Stimulated activated CD4-positive, alpha-beta T cell treated with anti-CD3 and anti-CD28 coated beads, TNF-alpha, amount 100 ng/mL, for 1 hour (primary cell): Measurements from ENCODE around the gene CES2.
"Not testable (repeated sequence)": the region's sequence is repeated elsewhere in the genome, so short reads cannot be mapped to it uniquely, and the experiment has no call there.

ENCODE experiments used
- DNase-seq, 3 donors: peaks; one replicate each; pipeline ENCODE4 v3.0.0-alpha.2; 2020; ENCODE audit warnings: low read depth in 3 of 3, low spot score in 1 of 3

Gene CES2

GRCh38 chr16:66952430-66953110 is 17.3 kb downstream of the CES2 start:
- DNase-seq, result no peak

- DNase-seq, result no peak
Observed at GRCh38 chr16:66953462-66954096, 18.3 kb downstream of the CES2 start.

GRCh38 chr16:66954097-66954659 is 18.9 kb downstream of the CES2 start:
- peak; percentile 30 to 64 (median 41) for DNase-seq

GRCh38 chr16:66955363-66956153 is 20.2 kb downstream of the CES2 start:
- DNase-seq, result not testable (repeated sequence)

- DNase-seq, result not testable (repeated sequence)
Observed at GRCh38 chr16:66956154-66956457, 20.8 kb downstream of the CES2 start.

- no peak for DNase-seq
Observed at GRCh38 chr16:66958857-66959703, 23.8 kb downstream of the CES2 start.

- no peak for DNase-seq
Observed at GRCh38 chr16:66959704-66960161, 24.4 kb downstream of the CES2 start.

GRCh38 chr16:66960270-66960669 is 25.0 kb downstream of the CES2 start:
- no peak for DNase-seq

GRCh38 chr16:66961065-66961744 is 25.9 kb downstream of the CES2 start, which contains the start of gene CES3:
Gene CES3 (plus strand): TSS chr16:66961266. CDS start chr16:66961308, 42 bp downstream.
- peak in 2 of 3 donors; percentile 12 to 45 for DNase-seq

- no peak for DNase-seq
Observed at GRCh38 chr16:66961914-66962313, 26.6 kb downstream of the CES2 start.

- no peak for DNase-seq
Observed at GRCh38 chr16:66964049-66964448, 28.7 kb downstream of the CES2 start.

GRCh38 chr16:66968847-66969246 is 33.5 kb downstream of the CES2 start:
- no peak for DNase-seq

- DNase-seq, result no peak
Observed at GRCh38 chr16:66970775-66971720, 35.7 kb downstream of the CES2 start.

GRCh38 chr16:66972983-66973382 is 37.7 kb downstream of the CES2 start:
- no peak for DNase-seq

GRCh38 chr16:66973716-66974115 is 38.4 kb downstream of the CES2 start:
- no peak for DNase-seq

- not testable (repeated sequence) for DNase-seq
Observed at GRCh38 chr16:66974156-66974931, 39.0 kb downstream of the CES2 start.

GRCh38 chr16:66974932-66975246 is 39.6 kb downstream of the CES2 start:
- DNase-seq, result not testable (repeated sequence)

- no peak for DNase-seq
Observed at GRCh38 chr16:66975302-66975893, 40.1 kb downstream of the CES2 start.
